ENCODE data around the gene SLC4A9.

SLC4A9 gene

GRCh38 chr5:140360101-140360500 lies at the start of gene SLC4A9:
SLC4A9 (plus strand) TSS chr5:140360194; CDS start chr5:140360237, 43 bp downstream.
- DNase-seq (ENCODE audit: extremely low read depth in 1 of 2, low read depth in 1 of 2), result no peak

GRCh38 chr5:140310434-140310833 lies 49.6 kb upstream of the SLC4A9 start:
- DNase-seq (ENCODE audit: extremely low read depth in 1 of 2, low read depth in 1 of 2), result no peak

- DNase-seq (ENCODE audit: extremely low read depth in 1 of 2, low read depth in 1 of 2), result no peak
Measured at GRCh38 chr5:140311011-140311467, 49.0 kb upstream of the SLC4A9 start.

- DNase-seq (ENCODE audit: extremely low read depth in 1 of 2, low read depth in 1 of 2), result no peak
Measured at GRCh38 chr5:140312067-140312790, 47.8 kb upstream of the SLC4A9 start.

DNA sequence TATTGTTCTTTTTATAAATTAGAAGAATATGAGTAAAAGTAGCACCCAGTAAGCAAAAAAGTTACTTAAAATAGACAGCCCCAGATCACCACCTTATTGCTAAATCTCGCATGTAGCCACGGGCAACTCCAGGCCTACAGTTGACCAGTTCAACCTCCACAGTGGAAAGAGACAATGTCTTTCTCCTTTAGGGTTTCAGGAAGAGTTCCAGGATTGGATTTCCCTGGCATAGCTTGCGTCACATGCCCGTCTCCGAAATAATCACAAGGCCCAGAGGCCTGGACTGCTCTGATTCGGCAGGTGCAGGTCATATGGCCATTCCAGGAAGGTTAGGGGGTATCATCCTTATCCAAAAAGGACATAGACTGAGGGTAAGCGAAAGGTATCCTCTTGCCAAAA lies 47.2 kb upstream of the SLC4A9 start:
- no peak for DNase-seq (ENCODE audit: extremely low read depth in 1 of 2, low read depth in 1 of 2)

GRCh38 chr5:140317859-140318258 lies 42.1 kb upstream of the SLC4A9 start:
- no peak for DNase-seq (ENCODE audit: extremely low read depth in 1 of 2, low read depth in 1 of 2)

DNA sequence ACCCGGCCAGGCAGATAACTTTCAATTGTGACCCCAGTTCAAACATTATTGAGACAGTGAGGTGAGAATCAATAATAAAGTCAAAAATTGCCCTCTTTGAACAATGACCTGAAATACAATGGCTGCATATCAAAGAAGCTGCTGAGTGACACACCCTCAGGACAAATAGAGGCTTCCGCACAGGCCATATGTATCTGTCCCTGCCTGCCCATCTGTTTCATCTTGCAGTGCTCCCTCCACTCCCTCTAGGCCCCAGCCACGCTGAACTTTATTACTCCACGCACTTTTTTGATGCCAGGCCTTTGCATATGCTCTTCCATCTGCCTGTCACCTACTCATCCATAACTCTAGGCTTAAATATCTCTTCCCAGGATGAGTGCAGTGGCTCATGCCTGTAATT lies 41.2 kb upstream of the SLC4A9 start:
- no peak for DNase-seq (ENCODE audit: extremely low read depth in 1 of 2, low read depth in 1 of 2)

DNA sequence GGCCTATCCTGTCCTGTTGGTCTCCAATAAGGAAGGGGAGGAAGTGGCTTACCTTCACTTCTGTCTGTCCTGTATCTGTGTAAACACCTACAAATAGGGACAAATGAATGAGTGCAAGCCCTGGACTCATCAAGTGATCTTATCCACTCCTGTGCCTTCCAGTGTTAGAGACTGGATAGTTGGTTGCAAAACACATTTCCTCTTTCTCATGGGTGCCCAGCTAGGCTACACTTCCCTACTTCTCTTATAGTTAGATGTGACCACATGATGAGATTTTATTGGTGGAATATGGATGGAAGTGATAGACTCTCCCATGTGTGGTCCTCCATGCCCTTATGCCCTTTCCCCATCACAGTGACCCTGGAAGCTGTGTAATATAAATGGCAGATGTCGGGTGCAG lies 40.2 kb upstream of the SLC4A9 start:
- no peak for DNase-seq (ENCODE audit: extremely low read depth in 1 of 2, low read depth in 1 of 2)

GRCh38 chr5:140321796-140322195 lies 38.2 kb upstream of the SLC4A9 start:
- no peak for DNase-seq (ENCODE audit: extremely low read depth in 1 of 2, low read depth in 1 of 2)

DNA sequence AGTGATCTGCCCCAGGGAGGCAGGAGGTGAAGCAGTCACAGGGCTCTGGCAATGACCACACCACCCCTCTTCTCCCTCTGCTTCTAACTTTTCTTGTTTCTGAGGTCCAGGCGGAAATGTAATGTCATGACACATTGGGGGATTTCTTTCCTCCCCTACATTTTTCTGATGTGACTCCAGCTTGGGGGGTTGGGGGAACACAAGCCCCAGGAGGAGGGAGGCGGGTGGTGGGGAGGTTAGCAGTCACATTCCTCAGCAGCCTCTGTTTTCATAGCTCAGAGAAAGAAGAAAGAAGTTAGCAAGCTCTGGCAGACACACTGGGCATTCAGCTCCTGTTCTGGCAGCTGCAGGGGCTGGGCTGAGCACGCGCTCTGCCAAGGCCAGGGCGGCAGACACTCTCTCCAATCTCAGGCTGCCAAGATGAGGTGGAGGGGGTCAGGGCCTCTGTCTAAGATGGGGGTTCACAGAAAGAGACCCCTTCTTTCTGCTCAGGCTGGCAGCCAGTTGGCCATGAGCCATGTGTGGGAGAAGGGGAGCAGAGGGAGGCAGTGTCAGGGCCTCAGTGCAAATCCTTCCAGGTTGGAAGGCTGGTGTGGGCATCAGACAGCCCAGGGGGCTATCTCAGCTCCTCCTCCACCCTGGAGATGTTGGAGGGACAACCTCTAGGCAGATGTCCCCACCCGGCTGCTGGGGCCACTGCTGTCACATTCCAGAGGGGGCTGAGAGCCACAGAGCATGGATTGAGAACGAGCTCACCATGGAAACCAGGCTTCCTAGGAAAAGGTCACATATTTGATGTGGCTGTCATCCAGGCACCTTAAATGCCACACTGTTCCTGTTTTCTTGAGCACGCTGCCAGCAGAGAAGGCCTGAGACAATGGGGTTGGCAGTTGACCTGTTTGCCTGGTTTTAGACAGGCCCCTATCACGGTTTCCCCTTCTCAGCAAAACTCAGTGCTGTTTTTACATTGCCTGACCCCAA lies 37.0 kb upstream of the SLC4A9 start:
- no peak for DNase-seq (ENCODE audit: extremely low read depth in 1 of 2, low read depth in 1 of 2)

- DNase-seq (ENCODE audit: extremely low read depth in 1 of 2, low read depth in 1 of 2), result no peak
Measured at GRCh38 chr5:140324041-140324600, 35.9 kb upstream of the SLC4A9 start.

DNA sequence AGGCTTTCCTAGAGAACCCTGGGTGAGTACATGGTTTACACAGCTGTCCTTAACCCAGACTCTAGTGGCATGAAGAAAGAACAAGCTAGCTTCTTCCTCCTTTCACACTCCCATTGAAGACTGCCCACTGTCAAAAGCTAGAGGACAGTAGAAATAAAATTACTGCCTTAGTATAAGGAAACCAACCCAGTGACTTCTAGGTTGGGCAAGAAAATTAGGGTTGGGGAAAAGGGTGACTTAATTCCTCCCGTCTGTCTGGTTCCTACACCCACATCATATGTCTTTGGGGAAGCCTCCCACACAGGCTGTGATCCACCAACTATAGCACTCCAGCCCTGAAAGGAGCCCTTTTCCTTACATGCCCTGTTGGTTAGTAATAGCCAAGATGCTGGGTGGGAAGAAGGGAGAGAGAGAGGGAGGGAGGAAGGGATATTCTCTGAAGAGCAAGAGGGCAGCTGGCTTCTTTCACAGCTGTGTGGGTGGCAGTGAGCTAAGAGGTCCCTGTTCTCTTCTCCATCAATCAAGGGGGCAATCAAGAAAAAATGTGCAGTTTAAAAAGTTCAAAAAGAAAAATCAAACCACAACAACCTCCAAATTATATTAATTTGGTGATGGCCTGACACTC lies 35.3 kb upstream of the SLC4A9 start:
- no peak for DNase-seq (ENCODE audit: extremely low read depth in 1 of 2, low read depth in 1 of 2)

- DNase-seq (ENCODE audit: extremely low read depth in 1 of 2, low read depth in 1 of 2), result no peak
Measured at GRCh38 chr5:140325486-140325885, 34.5 kb upstream of the SLC4A9 start.

DNA sequence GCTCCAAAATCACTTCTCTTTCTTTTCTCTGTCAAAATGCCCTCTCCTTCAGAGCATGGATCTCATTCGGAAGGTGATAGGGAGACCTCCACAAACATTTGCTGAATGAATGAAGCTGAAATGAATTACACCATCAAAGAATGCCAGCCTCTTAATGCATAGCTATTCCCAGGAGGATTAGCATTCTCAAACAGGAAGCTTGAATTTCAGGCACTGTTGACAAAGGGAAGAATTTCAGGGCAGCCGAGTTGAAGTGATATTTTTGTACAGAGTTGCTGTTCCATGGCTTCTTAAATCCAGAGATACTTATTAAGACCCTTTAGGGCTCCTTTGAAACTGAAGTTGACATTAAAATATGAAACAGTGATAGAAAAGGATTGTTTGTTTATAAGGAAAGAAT lies 32.4 kb upstream of the SLC4A9 start:
- no peak for DNase-seq (ENCODE audit: extremely low read depth in 1 of 2, low read depth in 1 of 2)

- DNase-seq (ENCODE audit: extremely low read depth in 1 of 2, low read depth in 1 of 2), result no peak
Measured at GRCh38 chr5:140328036-140328764, 31.8 kb upstream of the SLC4A9 start.

DNA sequence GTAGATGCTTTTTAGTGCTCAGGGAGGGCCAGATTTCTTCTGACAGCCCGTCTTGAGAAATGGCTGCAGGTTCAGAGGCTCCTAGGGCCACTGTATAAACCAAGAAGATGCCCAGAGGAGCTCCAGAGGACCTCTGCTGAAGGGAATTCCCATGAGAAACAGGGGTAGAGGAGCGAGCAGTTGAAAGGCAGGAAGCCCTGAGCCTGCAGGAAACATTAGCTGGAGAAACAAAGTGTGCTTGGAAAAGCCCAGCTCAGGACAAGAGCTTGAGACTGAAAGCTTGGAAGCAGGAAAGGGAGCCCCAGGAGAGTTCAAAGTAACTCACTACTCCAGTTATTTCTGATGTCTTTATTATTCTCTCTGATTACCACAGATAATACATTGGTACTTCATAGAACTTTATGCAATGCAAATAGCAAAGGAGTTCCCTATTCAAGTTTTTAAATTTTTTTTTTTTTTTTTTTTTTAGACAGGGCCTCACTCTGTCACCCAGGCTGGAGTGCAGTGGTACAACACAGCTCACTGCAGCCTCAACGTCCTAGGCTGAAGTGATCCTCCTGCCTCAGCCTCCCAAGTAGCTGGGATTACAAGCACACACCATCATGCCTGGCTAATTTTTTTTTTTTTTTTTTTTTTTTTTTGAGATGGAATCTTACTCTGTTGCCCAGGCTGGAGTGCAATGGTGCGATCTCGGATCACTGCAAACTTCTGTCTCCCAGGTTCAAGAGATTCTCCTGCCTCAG lies 30.1 kb upstream of the SLC4A9 start:
- no peak for DNase-seq (ENCODE audit: extremely low read depth in 1 of 2, low read depth in 1 of 2)

DNA sequence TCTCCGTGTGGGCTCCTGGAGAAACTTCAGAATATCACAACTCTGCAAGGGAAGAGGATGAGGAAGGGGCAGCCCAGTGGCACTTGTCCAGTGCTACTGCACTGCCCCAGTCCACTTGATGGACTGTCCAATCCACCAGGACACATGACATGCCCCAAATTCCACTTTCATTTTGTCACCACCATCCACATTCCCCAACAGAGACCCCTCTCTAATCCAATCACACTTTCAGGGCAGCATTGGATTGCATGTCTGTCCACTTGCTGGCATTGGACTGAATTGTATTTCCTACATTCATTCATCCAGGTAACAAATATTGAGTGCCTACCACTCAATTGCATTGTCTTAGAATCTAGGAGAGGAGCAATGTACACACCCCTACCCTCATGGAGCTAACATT lies 28.4 kb upstream of the SLC4A9 start:
- no peak for DNase-seq (ENCODE audit: extremely low read depth in 1 of 2, low read depth in 1 of 2)

DNA sequence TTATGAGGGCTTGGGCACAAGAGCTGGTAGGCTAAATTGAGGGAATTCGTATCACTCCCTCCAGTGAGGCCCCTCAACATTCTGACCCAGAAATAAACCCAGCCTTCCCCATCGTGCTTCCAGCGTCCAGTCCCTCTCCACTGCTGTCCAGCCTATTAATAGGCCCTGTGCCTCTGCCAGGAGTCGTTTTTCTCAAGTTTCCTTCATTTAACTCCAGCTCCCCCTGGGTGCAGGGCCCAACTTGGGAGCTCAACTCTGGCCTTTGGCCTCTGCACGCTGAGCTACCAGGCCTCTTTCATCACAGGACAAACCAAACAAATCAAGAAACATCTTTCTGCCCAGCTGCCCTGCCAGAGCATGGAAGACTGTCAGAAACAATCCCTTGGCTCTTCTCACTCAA lies 23.6 kb upstream of the SLC4A9 start:
- DNase-seq (ENCODE audit: extremely low read depth in 1 of 2, low read depth in 1 of 2), result no peak

DNA sequence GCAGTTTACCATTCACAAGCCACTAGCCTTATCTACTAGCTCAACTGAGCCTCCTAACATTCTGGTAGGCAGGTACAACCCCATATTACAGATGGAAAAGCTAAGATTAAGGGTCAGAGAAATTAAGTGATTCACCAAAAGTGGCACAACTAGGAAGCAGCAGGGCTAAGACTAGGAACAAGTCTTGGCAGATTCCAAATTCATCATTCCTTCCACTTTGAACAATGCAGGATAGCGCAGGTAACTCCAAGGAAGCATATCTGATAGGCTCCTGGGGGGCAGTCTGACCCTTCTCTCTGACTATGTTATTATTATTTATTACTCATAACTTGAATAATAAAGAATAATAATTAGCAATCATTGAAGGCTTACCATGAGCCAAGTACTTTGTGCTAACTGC lies 22.1 kb upstream of the SLC4A9 start:
- no peak for DNase-seq (ENCODE audit: extremely low read depth in 1 of 2, low read depth in 1 of 2)

- no peak for DNase-seq (ENCODE audit: extremely low read depth in 1 of 2, low read depth in 1 of 2)
Measured at GRCh38 chr5:140338336-140338735, 21.7 kb upstream of the SLC4A9 start.

All from stimulated activated CD8-positive, alpha-beta memory T cell treated with anti-CD3 and anti-CD28 coated beads, Interleukin-7, amount 100 ng/mL, for 48 hours (primary cell).